HL-60 (cell line): Measurements from ENCODE around the gene GSTM2.

Source experiments
- DNase-seq, 2 experiments: peaks; one replicate each; pipeline ENCODE4 v3.0.0-alpha.2; 2010 to 2020; ENCODE audit warnings: low read depth in 1 of 2, low spot score in 1 of 2
- H3K27ac ChIP-seq: fragments of 250-450 bp; sonication (Bioruptor Pico); replicated peaks from 2 replicates; pipeline ENCODE4 v1.5.1; 2020; ENCODE audit warnings: mild to moderate bottlenecking, moderate library complexity
- H3K27me3 ChIP-seq: fragments of 250-450 bp; sonication (Bioruptor Pico); 2 replicates; pipeline ENCODE4 v1.5.1; 2021; ENCODE audit warnings: mild to moderate bottlenecking, moderate library complexity; ENCODE audit not compliant: insufficient read depth, poor library complexity, severe bottlenecking
- H3K4me3 ChIP-seq: replicated peaks from 2 replicates; pipeline ENCODE4 v1.5.1; 2011; ENCODE audit warnings: mild to moderate bottlenecking, control low read depth, low read length; ENCODE audit not compliant: insufficient read depth
- GABPA ChIP-seq: IDR thresholded peaks from 2 replicates; pipeline ENCODE4 v1.6.1; 2012; ENCODE audit warnings: low read depth
- POLR2AphosphoS5 ChIP-seq: IDR thresholded peaks from 2 replicates; pipeline ENCODE4 v1.6.1; 2012; ENCODE audit warnings: low read depth
- SPI1 ChIP-seq: IDR thresholded peaks from 2 replicates; pipeline ENCODE4 v1.6.1; 2012; ENCODE audit warnings: low read depth, mild to moderate bottlenecking, borderline replicate concordance
- TF ChIP-seq, protein P1 (sequence below): IDR thresholded peaks from 2 replicates; pipeline ENCODE4 v1.6.1; 2012; ENCODE audit warnings: low read depth; ENCODE audit not compliant: insufficient replicate concordance
- TF ChIP-seq, protein P2 (sequence below): IDR thresholded peaks from one replicate; pipeline ENCODE4 v1.5.1; 2011; ENCODE audit warnings: low read length, control low read depth, inconsistent platforms; ENCODE audit not compliant: insufficient read depth

Gene GSTM2

DNA sequence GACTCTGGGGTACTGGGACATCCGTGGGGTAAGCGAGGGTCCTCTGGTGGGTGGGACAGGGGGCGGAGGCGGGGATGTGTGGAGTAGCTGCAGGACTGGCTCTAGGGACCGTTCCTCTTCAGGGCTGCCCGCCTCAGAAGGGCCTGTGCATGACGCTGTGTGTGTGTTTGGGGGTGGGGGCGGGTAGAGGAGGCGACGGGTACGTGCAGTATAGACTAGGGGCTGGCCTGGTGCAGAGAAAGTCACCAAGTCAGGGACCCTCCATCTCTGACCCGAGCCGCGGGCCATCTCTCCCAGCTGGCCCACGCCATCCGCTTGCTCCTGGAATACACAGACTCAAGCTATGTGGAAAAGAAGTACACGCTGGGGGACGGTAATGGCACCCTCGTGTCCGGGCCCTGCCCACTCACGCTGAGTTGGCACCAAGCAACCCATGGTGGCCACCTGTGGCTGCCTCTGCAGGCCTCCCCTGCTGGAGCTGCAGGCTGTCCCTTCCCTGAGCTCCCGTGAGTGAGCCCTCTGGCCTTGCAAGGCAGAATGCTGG, 44.5 kb downstream of the GSTM2 start:
- Histone ChIP-seq H3K27ac (no peak overlapping the region), H3K27me3 (no peaks in the 10 kb centered on the region), H3K4me3 (no peak overlapping the region)
- no peak for DNase-seq
- TF ChIP-seq GABPA (no peak), POLR2AphosphoS5 (no peak), SPI1 (no peak)
- TF ChIP-seq, protein P1, sequence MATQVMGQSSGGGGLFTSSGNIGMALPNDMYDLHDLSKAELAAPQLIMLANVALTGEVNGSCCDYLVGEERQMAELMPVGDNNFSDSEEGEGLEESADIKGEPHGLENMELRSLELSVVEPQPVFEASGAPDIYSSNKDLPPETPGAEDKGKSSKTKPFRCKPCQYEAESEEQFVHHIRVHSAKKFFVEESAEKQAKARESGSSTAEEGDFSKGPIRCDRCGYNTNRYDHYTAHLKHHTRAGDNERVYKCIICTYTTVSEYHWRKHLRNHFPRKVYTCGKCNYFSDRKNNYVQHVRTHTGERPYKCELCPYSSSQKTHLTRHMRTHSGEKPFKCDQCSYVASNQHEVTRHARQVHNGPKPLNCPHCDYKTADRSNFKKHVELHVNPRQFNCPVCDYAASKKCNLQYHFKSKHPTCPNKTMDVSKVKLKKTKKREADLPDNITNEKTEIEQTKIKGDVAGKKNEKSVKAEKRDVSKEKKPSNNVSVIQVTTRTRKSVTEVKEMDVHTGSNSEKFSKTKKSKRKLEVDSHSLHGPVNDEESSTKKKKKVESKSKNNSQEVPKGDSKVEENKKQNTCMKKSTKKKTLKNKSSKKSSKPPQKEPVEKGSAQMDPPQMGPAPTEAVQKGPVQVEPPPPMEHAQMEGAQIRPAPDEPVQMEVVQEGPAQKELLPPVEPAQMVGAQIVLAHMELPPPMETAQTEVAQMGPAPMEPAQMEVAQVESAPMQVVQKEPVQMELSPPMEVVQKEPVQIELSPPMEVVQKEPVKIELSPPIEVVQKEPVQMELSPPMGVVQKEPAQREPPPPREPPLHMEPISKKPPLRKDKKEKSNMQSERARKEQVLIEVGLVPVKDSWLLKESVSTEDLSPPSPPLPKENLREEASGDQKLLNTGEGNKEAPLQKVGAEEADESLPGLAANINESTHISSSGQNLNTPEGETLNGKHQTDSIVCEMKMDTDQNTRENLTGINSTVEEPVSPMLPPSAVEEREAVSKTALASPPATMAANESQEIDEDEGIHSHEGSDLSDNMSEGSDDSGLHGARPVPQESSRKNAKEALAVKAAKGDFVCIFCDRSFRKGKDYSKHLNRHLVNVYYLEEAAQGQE = no peak
- TF ChIP-seq, protein P2, sequence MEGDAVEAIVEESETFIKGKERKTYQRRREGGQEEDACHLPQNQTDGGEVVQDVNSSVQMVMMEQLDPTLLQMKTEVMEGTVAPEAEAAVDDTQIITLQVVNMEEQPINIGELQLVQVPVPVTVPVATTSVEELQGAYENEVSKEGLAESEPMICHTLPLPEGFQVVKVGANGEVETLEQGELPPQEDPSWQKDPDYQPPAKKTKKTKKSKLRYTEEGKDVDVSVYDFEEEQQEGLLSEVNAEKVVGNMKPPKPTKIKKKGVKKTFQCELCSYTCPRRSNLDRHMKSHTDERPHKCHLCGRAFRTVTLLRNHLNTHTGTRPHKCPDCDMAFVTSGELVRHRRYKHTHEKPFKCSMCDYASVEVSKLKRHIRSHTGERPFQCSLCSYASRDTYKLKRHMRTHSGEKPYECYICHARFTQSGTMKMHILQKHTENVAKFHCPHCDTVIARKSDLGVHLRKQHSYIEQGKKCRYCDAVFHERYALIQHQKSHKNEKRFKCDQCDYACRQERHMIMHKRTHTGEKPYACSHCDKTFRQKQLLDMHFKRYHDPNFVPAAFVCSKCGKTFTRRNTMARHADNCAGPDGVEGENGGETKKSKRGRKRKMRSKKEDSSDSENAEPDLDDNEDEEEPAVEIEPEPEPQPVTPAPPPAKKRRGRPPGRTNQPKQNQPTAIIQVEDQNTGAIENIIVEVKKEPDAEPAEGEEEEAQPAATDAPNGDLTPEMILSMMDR = no peak

DNA sequence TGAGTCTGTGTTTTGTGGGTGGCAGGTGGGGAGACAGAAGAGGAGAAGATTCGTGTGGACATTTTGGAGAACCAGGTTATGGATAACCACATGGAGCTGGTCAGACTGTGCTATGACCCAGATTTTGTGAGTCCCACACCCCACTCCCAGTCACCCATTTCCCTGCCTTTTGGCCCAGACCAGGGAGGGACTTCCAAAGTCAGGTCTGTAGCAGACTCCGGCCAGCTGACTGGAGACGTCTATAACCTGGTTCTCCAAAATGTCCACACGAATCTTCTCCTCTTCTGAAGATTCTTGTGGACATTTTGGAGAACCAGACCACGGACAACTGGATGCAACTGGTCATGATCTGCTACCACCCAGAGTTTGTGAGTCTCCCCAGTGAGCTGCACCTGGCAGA, 45.8 kb downstream of the GSTM2 start:
- Histone ChIP-seq H3K27ac (no peak overlapping the region), H3K4me3 (no peak overlapping the region), H3K27me3 (no peaks in the 10 kb centered on the region)
- TF ChIP-seq, protein P2 = no peak
- TF ChIP-seq GABPA (no peak), POLR2AphosphoS5 (no peak), SPI1 (no peak)
- TF ChIP-seq, protein P1 = no peak
- DNase-seq = no peak

GRCh38 chr1:109714661-109715372, 47.0 kb downstream of the GSTM2 start:
- Histone ChIP-seq H3K27ac (no peak overlapping the region), H3K27me3 (no peaks in the 10 kb centered on the region), H3K4me3 (no peak overlapping the region)
- no peak for DNase-seq
- TF ChIP-seq, protein P2 = no peak

- no peak overlapping the region for H3K4me3 ChIP-seq
- TF ChIP-seq SPI1 = no peak
- TF ChIP-seq, protein P2 = no peak
- TF ChIP-seq GABPA = no peak
- no peak overlapping the region for H3K27ac ChIP-seq
- H3K27me3 ChIP-seq = no peaks in the 10 kb centered on the region
- no peak for DNase-seq
These were observed 48.3 kb downstream of the GSTM2 start for GRCh38 chr1:109716121-109716520.
